Activated T-helper 17 cell treated with anti-CD3 and anti-CD28 coated beads, Interleukin-2, amount 50 U/mL, for 72 hours (primary cell): ENCODE measurements around the gene OGDHL. TPM values are rescaled to one million over a fixed set of nuclear protein-coding genes. Genes with fewer than 3 reads are reported as not detected.
"Not testable (repeated sequence)": the region's sequence is repeated elsewhere in the genome, so short reads cannot be mapped to it uniquely, and the experiment has no call there.

Experiments used
- ATAC-seq: fragments of 150-1000 bp; cut with Tn5 transposase; replicated peaks from 2 replicates; pipeline ENCODE4 v1.10.0; 2021; ENCODE audit warnings: mild to moderate bottlenecking, moderate library complexity
- H3K27ac Mint-ChIP-seq: one replicate; pipeline ENCODE4 v1.8.0; 2022; ENCODE audit warnings: mixed read lengths
- H3K27me3 Mint-ChIP-seq: one replicate; pipeline ENCODE4 v1.8.0; 2022; ENCODE audit warnings: mixed read lengths
- H3K36me3 Mint-ChIP-seq: one replicate; pipeline ENCODE4 v1.8.0; 2022; ENCODE audit warnings: low read depth, mild to moderate bottlenecking, mixed read lengths
- H3K4me1 Mint-ChIP-seq: one replicate; pipeline ENCODE4 v1.8.0; 2022; ENCODE audit warnings: mixed read lengths
- H3K4me3 Mint-ChIP-seq: one replicate; pipeline ENCODE4 v1.8.0; 2022; ENCODE audit warnings: mild to moderate bottlenecking, mixed read lengths
- H3K9me3 Mint-ChIP-seq: one replicate; pipeline ENCODE4 v1.8.0; 2022; ENCODE audit warnings: mixed read lengths
- total RNA-seq, 2 donors: library from RNA; stranded (reverse); gene quantifications; one replicate each; pipeline ENCODE4 v1.2.3, GENCODE V29; 2022

OGDHL gene
- total RNA-seq, 2 donors from 2014 or later = 0.21 to 1.6 TPM

DNA sequence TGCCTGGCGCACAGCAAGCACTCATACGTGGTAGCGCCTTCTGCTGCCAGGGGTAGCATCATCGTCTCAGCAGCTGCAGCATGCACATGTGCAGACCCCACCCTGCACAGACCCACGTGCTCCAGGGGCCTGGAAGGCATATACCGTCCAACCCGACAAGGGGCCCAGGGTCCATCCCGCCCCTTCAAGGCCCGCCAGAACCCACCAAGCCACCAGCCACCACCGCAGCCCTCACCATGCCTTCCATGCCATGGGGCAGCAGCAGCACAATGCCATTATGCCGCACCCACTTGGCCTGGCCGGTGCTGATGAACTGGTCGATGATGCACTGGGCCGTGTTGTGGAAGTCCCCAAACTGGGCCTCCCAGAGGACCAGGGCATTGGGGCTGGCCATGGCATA lies 22.7 kb downstream of the OGDHL start:
- Mint-ChIP-seq H3K4me1 (no peaks in the 10 kb centered on the region), H3K27ac (no peak overlapping the region), H3K4me3 (no peak overlapping the region), H3K9me3 (no peaks in the 10 kb centered on the region), H3K27me3 (no peaks in the 10 kb centered on the region), H3K36me3 (no peaks in the 10 kb centered on the region)
- no peak for ATAC-seq

GRCh38 chr10:49738616-49739360 lies 23.3 kb downstream of the OGDHL start:
- Mint-ChIP-seq H3K4me3 (no peak overlapping the region), H3K9me3 (no peaks in the 10 kb centered on the region), H3K27me3 (no peaks in the 10 kb centered on the region), H3K4me1 (no peaks in the 10 kb centered on the region), H3K36me3 (no peaks in the 10 kb centered on the region), H3K27ac (no peak overlapping the region)
- no peak for ATAC-seq

DNA sequence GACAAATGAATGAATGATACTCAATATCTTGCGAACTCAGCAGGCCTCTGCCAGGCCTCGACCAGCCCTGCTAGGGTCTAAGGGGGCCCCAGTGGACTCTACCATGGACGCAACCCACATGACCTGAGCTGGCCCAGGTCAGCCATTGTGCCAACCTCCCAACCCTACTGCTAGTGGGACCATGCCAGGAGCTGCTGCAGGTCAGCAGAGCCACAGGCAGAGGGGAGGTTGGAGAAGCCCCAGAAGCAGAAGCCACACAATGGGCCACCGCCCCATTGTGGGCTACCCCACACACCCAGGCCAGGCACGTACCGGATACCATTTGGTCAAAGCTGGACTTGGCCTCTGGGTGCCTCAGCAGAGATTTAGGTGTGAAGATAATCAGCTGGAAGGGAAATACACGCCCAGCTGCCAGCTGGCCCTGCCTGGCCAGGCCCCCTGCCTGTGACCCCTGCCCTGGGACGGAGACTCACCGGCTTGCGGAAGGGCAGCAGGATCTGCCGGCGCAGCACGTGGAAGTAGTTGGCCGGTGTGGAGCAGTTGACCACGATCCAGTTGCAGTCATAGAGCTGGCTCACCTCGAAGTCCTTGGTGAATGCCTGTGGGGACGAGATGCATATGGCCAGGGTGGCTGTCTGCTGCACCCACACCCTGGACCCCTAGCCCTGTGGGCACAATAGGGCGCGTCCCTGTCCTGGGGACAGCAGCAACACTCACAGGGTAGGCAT lies 24.5 kb downstream of the OGDHL start:
- Mint-ChIP-seq H3K9me3 (no peaks in the 10 kb centered on the region), H3K27ac (no peak overlapping the region), H3K4me3 (no peak overlapping the region), H3K36me3 (no peaks in the 10 kb centered on the region), H3K27me3 (no peaks in the 10 kb centered on the region), H3K4me1 (no peaks in the 10 kb centered on the region)
- ATAC-seq = no peak

- H3K27ac Mint-ChIP-seq = no peak overlapping the region
- H3K9me3 Mint-ChIP-seq = no peaks in the 10 kb centered on the region
- H3K27me3 Mint-ChIP-seq = no peaks in the 10 kb centered on the region
- H3K4me3 Mint-ChIP-seq = no peak overlapping the region
- no peaks in the 10 kb centered on the region for H3K4me1 Mint-ChIP-seq
- H3K36me3 Mint-ChIP-seq = no peaks in the 10 kb centered on the region
- no peak for ATAC-seq
Observed at GRCh38 chr10:49736564-49737113, 25.5 kb downstream of the OGDHL start.

GRCh38 chr10:49735848-49736563 lies 26.1 kb downstream of the OGDHL start:
- no peaks in the 10 kb centered on the region for H3K27me3 Mint-ChIP-seq
- H3K9me3 Mint-ChIP-seq = no peaks in the 10 kb centered on the region
- H3K4me3 Mint-ChIP-seq = no peak overlapping the region
- no peak overlapping the region for H3K27ac Mint-ChIP-seq
- no peak for ATAC-seq
- no peaks in the 10 kb centered on the region for H3K4me1 Mint-ChIP-seq
- no peaks in the 10 kb centered on the region for H3K36me3 Mint-ChIP-seq

- H3K9me3 Mint-ChIP-seq = no peaks in the 10 kb centered on the region
- no peak overlapping the region for H3K27ac Mint-ChIP-seq
- H3K36me3 Mint-ChIP-seq = no peaks in the 10 kb centered on the region
- H3K4me1 Mint-ChIP-seq = no peaks in the 10 kb centered on the region
- no peaks in the 10 kb centered on the region for H3K27me3 Mint-ChIP-seq
- ATAC-seq = no peak
- H3K4me3 Mint-ChIP-seq = no peak overlapping the region
Observed at GRCh38 chr10:49735161-49735560, 27.0 kb downstream of the OGDHL start.

- ATAC-seq = no peak
- Mint-ChIP-seq H3K27me3 (no peaks in the 10 kb centered on the region), H3K4me1 (no peaks in the 10 kb centered on the region), H3K36me3 (no peaks in the 10 kb centered on the region), H3K9me3 (no peaks in the 10 kb centered on the region), H3K4me3 (no peak overlapping the region), H3K27ac (no peak overlapping the region)
Observed at GRCh38 chr10:49734676-49735075, 27.4 kb downstream of the OGDHL start.

DNA sequence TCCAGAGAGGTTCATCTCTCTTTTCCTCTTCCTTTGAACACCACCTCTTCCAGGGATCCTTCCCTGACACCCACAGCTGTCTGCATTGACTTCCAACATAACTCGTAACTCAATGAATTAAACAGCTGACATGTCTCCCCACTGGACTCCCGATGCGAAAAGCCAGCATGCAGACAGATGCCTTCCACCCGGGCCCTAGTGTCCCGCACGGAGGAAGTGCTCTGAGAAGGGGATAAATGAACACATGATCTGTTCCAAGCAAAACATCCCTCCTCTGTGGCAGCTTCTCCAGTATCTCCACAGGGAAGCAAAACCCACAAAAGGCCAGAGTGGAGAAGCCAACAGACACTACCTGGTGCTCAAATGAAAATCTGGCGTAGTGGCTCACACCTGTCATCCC lies 28.3 kb downstream of the OGDHL start:
- H3K27ac Mint-ChIP-seq = no peak overlapping the region
- no peaks in the 10 kb centered on the region for H3K9me3 Mint-ChIP-seq
- H3K36me3 Mint-ChIP-seq = no peaks in the 10 kb centered on the region
- peaks cover 3% of the 10 kb centered on the region for H3K27me3 Mint-ChIP-seq
- no peaks in the 10 kb centered on the region for H3K4me1 Mint-ChIP-seq
- no peak for ATAC-seq
- no peak overlapping the region for H3K4me3 Mint-ChIP-seq

GRCh38 chr10:49726593-49726992 lies 35.5 kb downstream of the OGDHL start:
- ATAC-seq = no peak
- Mint-ChIP-seq H3K4me3 (no peak overlapping the region), H3K9me3 (peaks cover 10% of the 10 kb centered on the region), H3K27ac (no peak overlapping the region), H3K4me1 (no peaks in the 10 kb centered on the region), H3K36me3 (no peaks in the 10 kb centered on the region), H3K27me3 (peaks cover 3% of the 10 kb centered on the region)

GRCh38 chr10:49715157-49715556 lies 47.0 kb downstream of the OGDHL start:
- not testable (repeated sequence) for H3K9me3 Mint-ChIP-seq, H3K36me3 Mint-ChIP-seq, H3K4me1 Mint-ChIP-seq, ATAC-seq, H3K27ac Mint-ChIP-seq, H3K4me3 Mint-ChIP-seq
- H3K27me3 Mint-ChIP-seq = peaks cover 15% of the 10 kb centered on the region

DNA sequence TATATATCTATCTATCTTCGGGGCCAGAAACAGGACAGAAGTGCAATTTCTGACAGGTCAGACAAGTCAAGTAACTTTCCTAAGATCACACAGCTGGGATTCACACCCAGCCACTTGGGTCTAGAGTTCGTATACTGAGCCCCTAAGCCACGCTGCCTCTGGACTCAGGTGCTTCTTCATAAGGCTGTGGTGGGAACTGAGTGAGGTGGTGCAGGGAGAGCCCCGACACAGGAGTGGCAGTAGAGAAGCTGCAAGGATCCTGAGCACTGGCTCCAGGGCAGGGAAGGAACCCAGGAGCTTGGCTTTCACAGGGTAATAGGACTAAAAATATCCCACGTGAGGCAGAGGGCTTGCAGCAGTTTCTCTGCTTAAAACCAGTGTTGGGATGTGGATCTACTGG lies 48.9 kb downstream of the OGDHL start:
- Mint-ChIP-seq H3K36me3 (no peaks in the 10 kb centered on the region), H3K4me3 (no peak overlapping the region), H3K4me1 (no peaks in the 10 kb centered on the region), H3K27me3 (peaks cover 18% of the 10 kb centered on the region), H3K27ac (no peak overlapping the region), H3K9me3 (peaks cover 4% of the 10 kb centered on the region)
- no peak for ATAC-seq

DNA sequence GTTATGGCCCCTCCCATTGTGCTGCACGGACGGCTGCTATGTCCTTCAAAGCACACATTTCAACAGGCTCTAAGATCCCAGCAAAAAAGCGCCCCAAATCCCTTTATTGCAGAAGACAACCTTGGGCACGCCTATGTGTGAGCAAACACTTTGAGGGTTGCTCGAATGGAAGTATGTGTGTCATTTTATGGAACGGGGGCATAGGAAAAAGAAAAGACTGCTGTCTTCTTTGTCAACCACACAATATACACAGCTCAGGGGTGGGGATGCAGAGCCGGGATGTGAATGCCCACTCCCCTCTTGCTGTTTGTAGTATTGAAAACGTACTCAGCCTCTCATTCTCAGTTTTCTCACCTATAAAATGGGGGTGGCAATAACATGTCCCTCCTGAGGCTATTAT lies 50.6 kb downstream of the OGDHL start:
- ATAC-seq = no peak
- H3K4me1 Mint-ChIP-seq = no peaks in the 10 kb centered on the region
- peaks cover 11% of the 10 kb centered on the region for H3K27me3 Mint-ChIP-seq
- H3K9me3 Mint-ChIP-seq = no peaks in the 10 kb centered on the region
- no peak overlapping the region for H3K4me3 Mint-ChIP-seq
- no peaks in the 10 kb centered on the region for H3K36me3 Mint-ChIP-seq
- H3K27ac Mint-ChIP-seq = no peak overlapping the region

GRCh38 chr10:49710966-49711365 lies 51.2 kb downstream of the OGDHL start:
- Mint-ChIP-seq H3K36me3 (no peaks in the 10 kb centered on the region), H3K9me3 (no peaks in the 10 kb centered on the region), H3K4me3 (no peak overlapping the region), H3K27ac (no peak overlapping the region), H3K4me1 (no peaks in the 10 kb centered on the region), H3K27me3 (peaks cover 11% of the 10 kb centered on the region)
- ATAC-seq = no peak

DNA sequence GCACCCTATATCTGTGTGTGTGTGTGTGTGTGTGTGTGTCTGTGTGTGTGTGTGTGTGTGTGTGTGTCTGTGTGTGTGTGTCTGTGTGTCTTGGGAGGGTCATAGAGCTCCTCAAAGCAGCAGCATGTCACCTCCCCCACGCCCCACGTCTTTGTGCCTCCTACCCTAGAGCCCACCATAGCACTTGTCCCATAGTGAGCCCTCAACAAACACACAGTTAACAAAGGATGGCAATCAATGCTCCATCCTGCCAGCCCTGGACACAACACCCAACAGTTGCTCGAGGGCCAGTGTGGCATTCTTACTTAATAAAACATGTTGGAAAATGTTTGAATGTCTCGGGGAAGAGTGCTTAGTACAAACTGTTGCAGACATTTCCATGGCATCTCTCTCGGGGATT lies 52.2 kb downstream of the OGDHL start:
- Mint-ChIP-seq H3K27ac (no peak overlapping the region), H3K4me3 (no peak overlapping the region), H3K27me3 (peaks cover 11% of the 10 kb centered on the region), H3K4me1 (no peaks in the 10 kb centered on the region), H3K9me3 (no peaks in the 10 kb centered on the region), H3K36me3 (no peaks in the 10 kb centered on the region)
- ATAC-seq = no peak

GRCh38 chr10:49707585-49707984 lies 54.5 kb downstream of the OGDHL start:
- no peak for ATAC-seq
- Mint-ChIP-seq H3K4me1 (no peaks in the 10 kb centered on the region), H3K4me3 (no peak overlapping the region), H3K36me3 (no peaks in the 10 kb centered on the region), H3K27me3 (peaks cover 11% of the 10 kb centered on the region), H3K9me3 (no peaks in the 10 kb centered on the region), H3K27ac (no peak overlapping the region)
